Stimulated activated CD8-positive, alpha-beta memory T cell treated with anti-CD3 and anti-CD28 coated beads, Interleukin-7, amount 100 ng/mL, for 4 hours (primary cell): ENCODE results near the gene UVRAG.
"Not testable (repeated sequence)": the region's sequence is repeated elsewhere in the genome, so short reads cannot be mapped to it uniquely, and the experiment has no call there.

Source experiments
- DNase-seq, 2 donors: peaks; one replicate each; pipeline ENCODE4 v3.0.0-alpha.2; 2020; ENCODE audit warnings: low read depth in 2 of 2

Gene UVRAG

GRCh38 chr11:75878933-75879332 is 63.9 kb downstream of the UVRAG start:
- DNase-seq: no peak

- no peak for DNase-seq
Measured at GRCh38 chr11:75879737-75880136, 64.7 kb downstream of the UVRAG start.

GRCh38 chr11:75880343-75880742 is 65.3 kb downstream of the UVRAG start:
- not testable (repeated sequence) for DNase-seq

GRCh38 chr11:75884321-75884720 is 69.3 kb downstream of the UVRAG start:
- no peak for DNase-seq

- DNase-seq: no peak
Measured at GRCh38 chr11:75888416-75888815, 73.4 kb downstream of the UVRAG start.

GRCh38 chr11:75891947-75892739 is 77.1 kb downstream of the UVRAG start:
- no peak for DNase-seq

- no peak for DNase-seq
Measured at GRCh38 chr11:75893251-75893650, 78.2 kb downstream of the UVRAG start.

- DNase-seq: no peak
Measured at GRCh38 chr11:75894036-75894585, 79.1 kb downstream of the UVRAG start.

- no peak for DNase-seq
Measured at GRCh38 chr11:75896843-75897419, 81.9 kb downstream of the UVRAG start.

- no peak for DNase-seq
Measured at GRCh38 chr11:75898871-75899270, 83.9 kb downstream of the UVRAG start.

- no peak for DNase-seq
Measured at GRCh38 chr11:75899806-75900205, 84.8 kb downstream of the UVRAG start.

- no peak for DNase-seq
Measured at GRCh38 chr11:75900848-75901247, 85.8 kb downstream of the UVRAG start.

- no peak for DNase-seq
Measured at GRCh38 chr11:75902631-75903030, 87.6 kb downstream of the UVRAG start.

- no peak for DNase-seq
Measured at GRCh38 chr11:75903276-75903675, 88.3 kb downstream of the UVRAG start.

- DNase-seq: no peak
Measured at GRCh38 chr11:75905434-75905833, 90.4 kb downstream of the UVRAG start.

GRCh38 chr11:75907906-75908527 is 93.0 kb downstream of the UVRAG start:
- no peak for DNase-seq

GRCh38 chr11:75910426-75911145 is 95.6 kb downstream of the UVRAG start:
- no peak for DNase-seq

- no peak for DNase-seq
Measured at GRCh38 chr11:75911459-75911858, 96.4 kb downstream of the UVRAG start.

GRCh38 chr11:75913984-75914383 is 99.0 kb downstream of the UVRAG start:
- no peak for DNase-seq

GRCh38 chr11:75916882-75917281 is 101.9 kb downstream of the UVRAG start:
- no peak for DNase-seq

- no peak for DNase-seq
Measured at GRCh38 chr11:75918331-75918730, 103.3 kb downstream of the UVRAG start.

GRCh38 chr11:75919525-75919924 is 104.5 kb downstream of the UVRAG start:
- no peak for DNase-seq
